Measurements from ENCODE around the gene PCDH20.

The PCDH20 gene

DNA sequence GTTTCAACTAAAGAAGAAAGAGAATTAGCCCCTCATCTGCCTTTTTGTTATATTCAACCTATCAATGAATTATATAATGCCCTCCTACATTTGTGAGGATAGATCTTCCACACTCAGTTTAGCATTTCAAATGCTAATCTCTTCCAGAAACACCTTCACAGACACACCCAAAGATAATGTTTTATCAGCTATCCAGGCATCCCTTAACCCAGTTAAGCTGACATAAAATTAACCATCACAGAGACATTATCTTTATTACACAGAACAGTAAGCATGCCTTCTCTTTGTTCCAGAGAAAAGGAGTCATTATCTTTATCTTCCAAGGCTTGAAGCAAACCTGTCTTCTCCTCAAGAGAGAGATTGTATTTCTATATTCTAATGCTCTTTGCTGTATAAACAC is 53.1 kb downstream of the PCDH20 start:
- DNase-seq (ENCODE audit: low read depth) = no peak
- H3K4me3 ChIP-seq (ENCODE audit: control insufficient read depth, low read depth, low read length) = no peak overlapping the region
- TF ChIP-seq CTCF (IDR thresholded peaks at IDR 0.05; ENCODE audit: control insufficient read depth, insufficient read depth, low read depth, low read length, missing control alignments) = no peak
